IPS-20b (cell line): ENCODE results near the gene AKAP1.

Experiments
- H3K27ac ChIP-seq: one replicate; pipeline ENCODE4 v1.5.1; 2013; ENCODE audit warnings: low read length
- H3K27me3 ChIP-seq: 2 replicates; pipeline ENCODE4 v1.6.1; 2013; ENCODE audit warnings: mild to moderate bottlenecking, low read length, inconsistent platforms; ENCODE audit not compliant: insufficient read depth
- H3K36me3 ChIP-seq: 2 replicates; pipeline ENCODE4 v1.6.1; 2013; ENCODE audit warnings: low read depth, mild to moderate bottlenecking, inconsistent platforms, low read length, moderate library complexity; ENCODE audit not compliant: insufficient read depth
- H3K4me1 ChIP-seq: 2 replicates; pipeline ENCODE4 v1.6.1; 2013; ENCODE audit warnings: mild to moderate bottlenecking, control low read depth, inconsistent platforms, low read length, moderate library complexity; ENCODE audit not compliant: insufficient read depth
- H3K4me3 ChIP-seq: 2 replicates; pipeline ENCODE4 v1.5.1; 2013; ENCODE audit warnings: mild to moderate bottlenecking, low read length, inconsistent platforms
- H3K9ac ChIP-seq: 2 replicates; pipeline ENCODE4 v1.6.1; 2013; ENCODE audit warnings: low read depth, mild to moderate bottlenecking, inconsistent platforms, low read length, moderate library complexity
- H3K9me3 ChIP-seq: 2 replicates; pipeline ENCODE4 v1.6.1; 2013; ENCODE audit warnings: mild to moderate bottlenecking, low read depth, low read length, inconsistent platforms; ENCODE audit not compliant: insufficient read depth

The AKAP1 gene

DNA sequence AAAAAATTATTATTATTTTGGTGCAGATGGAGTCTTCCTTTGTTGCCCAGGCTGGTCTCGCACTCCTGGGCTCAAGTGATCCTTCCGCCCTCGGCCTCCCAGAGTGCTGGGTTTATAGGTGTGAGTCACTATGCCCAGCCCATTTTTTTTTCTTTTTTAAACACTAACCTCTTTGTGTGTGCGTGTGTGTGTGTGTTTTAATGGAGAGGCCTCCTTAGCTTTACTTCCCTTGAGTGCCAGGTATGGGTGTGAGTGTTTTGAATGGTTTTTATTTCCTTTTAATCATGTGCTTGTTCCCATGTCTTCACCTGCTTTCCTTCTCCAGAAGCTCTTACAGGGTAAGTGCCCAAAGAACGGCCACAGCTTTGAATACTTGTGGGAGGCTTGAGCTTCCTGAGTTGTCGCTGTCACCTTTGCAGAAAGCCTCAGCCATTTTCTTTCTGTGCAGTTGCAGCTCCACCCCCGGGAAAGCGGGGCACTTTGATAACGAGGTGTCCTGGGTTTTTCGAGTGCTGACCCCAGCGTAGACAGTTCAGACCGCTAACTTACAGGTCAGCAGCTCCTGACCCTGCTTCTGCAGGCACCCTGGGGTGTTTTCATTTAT, 22.6 kb downstream of the AKAP1 start:
- no peak overlapping the region for H3K27ac ChIP-seq
- peaks cover 10% of the 10 kb centered on the region for H3K4me1 ChIP-seq
- no peak overlapping the region for H3K9ac ChIP-seq
- H3K36me3 ChIP-seq: peaks cover 39% of the 10 kb centered on the region; the same call in 1 of the 2 replicates
- no peaks in the 10 kb centered on the region for H3K9me3 ChIP-seq
- H3K27me3 ChIP-seq: no peaks in the 10 kb centered on the region
- H3K4me3 ChIP-seq: no peak overlapping the region

DNA sequence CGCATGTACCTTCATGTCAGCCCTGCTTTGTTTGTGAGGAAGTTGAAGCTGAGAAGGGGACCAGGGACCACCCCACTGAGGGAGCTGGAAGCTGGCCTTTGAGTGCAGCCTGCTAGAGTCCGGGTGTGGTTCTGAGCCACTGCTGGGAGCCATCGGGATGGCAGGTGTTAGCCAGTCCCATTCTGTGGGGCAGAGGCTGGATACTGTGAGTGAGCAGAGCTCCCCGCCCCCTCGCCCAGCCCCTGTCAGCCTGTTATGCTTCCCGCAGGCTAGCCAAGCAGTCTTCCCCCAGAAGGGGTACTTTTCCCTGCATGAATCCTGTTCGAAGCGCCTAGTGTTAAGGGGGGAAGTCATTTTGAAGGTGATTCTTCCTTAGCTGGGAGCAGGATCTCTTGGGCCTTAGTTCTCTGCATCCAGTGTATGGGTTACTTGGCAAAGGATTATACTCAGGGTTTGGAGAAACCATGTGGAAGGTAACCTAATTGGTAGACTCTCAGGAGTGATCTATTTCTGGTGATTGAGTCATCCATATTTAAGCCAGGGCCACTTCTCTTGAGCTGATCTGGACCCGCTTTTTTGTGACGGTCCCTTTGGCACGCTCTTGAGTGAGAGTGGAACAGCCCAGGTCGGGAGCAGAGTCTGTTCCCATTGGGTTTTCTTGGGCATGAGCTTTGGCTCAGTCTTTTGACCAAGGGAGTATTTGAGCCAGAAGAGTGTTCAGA, 23.8 kb downstream of the AKAP1 start:
- H3K9ac ChIP-seq: no peak overlapping the region
- peaks cover 41% of the 10 kb centered on the region; the same call in 1 of the 2 replicates for H3K36me3 ChIP-seq
- no peak overlapping the region for H3K27ac ChIP-seq
- H3K4me3 ChIP-seq: no peak overlapping the region
- H3K4me1 ChIP-seq: peaks cover 10% of the 10 kb centered on the region
- no peaks in the 10 kb centered on the region for H3K9me3 ChIP-seq
- no peaks in the 10 kb centered on the region for H3K27me3 ChIP-seq

DNA sequence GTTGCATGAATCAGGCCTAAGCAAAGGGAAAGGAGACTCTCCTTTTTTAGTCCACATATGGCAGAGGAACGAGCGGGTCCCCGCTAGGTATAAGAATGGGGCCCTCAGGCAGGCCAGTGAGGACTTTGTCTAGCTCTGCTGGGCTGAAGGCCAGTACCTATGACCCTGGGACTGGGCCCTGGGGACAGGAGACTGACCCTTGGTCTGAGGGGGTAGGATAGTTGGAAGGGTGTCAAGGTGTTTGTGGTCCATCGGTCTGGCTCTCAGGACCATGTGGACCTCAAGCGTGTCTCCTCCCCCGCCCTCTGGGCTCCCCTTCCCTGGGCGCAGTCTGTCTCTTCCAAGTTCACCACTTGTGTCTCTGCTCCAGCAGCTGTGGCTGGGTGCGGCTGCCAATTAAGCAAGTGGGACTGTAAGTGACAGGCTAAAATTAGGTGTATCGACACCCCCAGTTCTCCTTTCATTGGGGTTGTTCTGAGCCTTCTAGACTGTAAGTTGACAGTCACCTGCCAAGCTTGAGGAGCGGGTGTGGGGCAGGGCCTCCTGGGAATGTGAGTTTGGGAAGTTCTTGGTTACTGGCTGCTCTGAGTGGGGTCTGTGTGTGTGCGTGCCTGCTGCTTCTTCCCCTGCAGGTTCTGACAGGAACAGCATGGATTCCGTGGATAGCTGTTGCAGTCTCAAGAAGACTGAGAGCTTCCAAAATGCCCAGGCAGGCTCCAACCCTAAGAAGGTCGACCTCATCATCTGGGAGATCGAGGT, 24.5 kb downstream of the AKAP1 start:
- peaks cover 10% of the 10 kb centered on the region for H3K4me1 ChIP-seq
- no peak overlapping the region for H3K27ac ChIP-seq
- H3K27me3 ChIP-seq: no peaks in the 10 kb centered on the region
- no peaks in the 10 kb centered on the region for H3K9me3 ChIP-seq
- no peak overlapping the region for H3K9ac ChIP-seq
- peaks cover 46% of the 10 kb centered on the region for H3K36me3 ChIP-seq
- no peak overlapping the region for H3K4me3 ChIP-seq

DNA sequence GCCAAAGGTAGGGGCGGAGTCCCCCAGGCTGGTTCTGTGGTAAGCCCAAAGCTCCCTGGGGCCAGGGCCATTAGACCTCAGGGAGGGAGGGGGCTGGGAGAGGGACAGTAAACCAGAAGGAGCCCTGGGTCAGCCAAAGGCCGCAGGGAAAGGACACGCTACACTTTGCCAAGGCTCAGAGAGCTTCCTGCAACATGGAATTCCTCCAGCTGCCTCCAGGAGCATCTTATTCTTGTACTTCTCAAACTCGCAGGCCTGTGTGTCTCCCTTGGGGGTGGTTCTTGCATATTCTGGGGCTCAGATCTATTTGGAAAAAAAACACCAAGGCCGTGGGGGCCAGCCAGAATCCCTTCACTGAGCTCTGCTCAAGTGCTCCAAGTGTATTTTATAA, 25.1 kb downstream of the AKAP1 start:
- Histone ChIP-seq H3K27ac (no peak overlapping the region), H3K9me3 (no peaks in the 10 kb centered on the region), H3K4me1 (peaks cover 10% of the 10 kb centered on the region), H3K4me3 (no peak overlapping the region), H3K27me3 (no peaks in the 10 kb centered on the region), H3K36me3 (peaks cover 51% of the 10 kb centered on the region), H3K9ac (no peak overlapping the region)

DNA sequence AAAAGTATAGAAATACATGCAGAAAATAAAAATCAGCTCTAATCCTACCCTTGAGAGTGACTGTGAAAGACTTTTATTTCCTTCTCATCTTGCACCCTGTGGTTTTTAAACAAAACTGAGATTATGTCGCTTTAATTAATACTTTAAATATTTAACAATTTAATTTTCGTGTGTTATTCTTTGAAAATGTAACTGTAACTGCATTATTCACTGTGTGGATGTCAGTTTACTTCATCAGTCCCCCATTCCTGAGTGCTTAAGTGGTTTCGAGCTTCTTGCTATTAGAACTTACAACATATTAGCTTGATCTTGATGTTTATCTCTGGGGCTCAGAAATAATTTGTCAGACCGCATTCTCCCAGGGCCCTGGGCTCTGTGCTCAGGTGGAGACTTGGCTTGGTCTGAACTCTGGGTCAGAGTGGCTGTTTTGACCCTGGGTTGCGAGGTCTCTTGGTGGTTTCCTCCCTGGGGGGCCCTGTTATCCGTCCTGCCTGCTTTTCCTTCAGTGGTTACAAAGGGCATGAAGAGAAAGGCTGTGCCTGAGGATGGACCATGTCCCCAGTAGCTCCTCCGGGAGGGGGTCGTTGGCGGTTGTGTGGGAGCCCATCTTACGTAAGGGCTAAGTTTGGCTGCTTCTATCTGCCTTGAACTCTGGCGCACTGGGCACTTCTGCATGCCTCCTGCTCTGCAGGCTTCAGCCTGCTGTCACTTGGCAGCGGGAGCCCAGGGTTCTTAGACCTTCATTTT, 25.7 kb downstream of the AKAP1 start:
- Histone ChIP-seq H3K27ac (no peak overlapping the region), H3K9me3 (no peaks in the 10 kb centered on the region), H3K4me1 (peaks cover 10% of the 10 kb centered on the region), H3K36me3 (peaks cover 51% of the 10 kb centered on the region), H3K4me3 (no peak overlapping the region), H3K9ac (no peak overlapping the region), H3K27me3 (no peaks in the 10 kb centered on the region)

DNA sequence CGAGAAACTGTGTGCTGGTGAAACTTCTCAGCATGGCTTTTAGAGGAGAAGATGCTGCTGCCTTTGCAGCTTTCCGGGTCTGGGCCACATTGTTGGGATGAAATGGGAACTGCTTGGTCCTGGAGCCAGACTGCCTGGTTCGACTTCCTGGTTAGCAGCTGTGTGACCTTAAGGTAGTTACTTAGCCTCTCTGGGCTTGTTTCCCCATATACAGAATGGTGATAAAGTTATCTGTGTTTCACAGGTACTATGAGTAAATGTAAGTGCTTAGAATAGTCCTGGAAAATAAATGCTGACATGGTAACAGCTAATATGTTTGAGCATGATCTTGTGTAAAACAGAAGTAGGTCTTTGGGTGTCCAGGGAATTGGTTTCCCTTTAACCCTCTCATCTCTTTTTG, 26.3 kb downstream of the AKAP1 start:
- H3K4me1 ChIP-seq: peaks cover 10% of the 10 kb centered on the region
- H3K27me3 ChIP-seq: no peaks in the 10 kb centered on the region
- peaks cover 57% of the 10 kb centered on the region for H3K36me3 ChIP-seq
- no peak overlapping the region for H3K27ac ChIP-seq
- H3K9me3 ChIP-seq: no peaks in the 10 kb centered on the region
- H3K9ac ChIP-seq: no peak overlapping the region
- no peak overlapping the region for H3K4me3 ChIP-seq

DNA sequence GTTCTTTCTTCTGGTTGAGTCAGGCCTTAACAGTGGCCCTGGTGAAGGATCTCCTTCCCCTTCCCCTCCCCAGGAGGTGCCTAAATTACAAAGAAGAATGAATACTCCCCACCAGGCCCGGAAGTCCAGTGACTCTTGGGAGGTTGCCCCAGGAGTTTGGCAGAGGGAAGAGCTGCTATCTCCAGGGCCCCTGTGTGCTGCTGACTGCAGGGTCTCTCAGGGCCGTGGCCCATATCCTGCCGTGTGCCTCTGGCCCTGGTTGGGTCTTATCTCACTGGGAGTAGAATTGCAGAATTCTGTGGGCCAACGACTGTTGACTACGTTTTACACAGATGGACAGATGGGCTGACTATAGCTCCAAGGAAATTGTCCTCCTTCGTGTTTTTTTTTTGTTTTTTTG, 28.0 kb downstream of the AKAP1 start:
- no peaks in the 10 kb centered on the region for H3K27me3 ChIP-seq
- peaks cover 6% of the 10 kb centered on the region for H3K4me1 ChIP-seq
- peaks cover 68% of the 10 kb centered on the region for H3K36me3 ChIP-seq
- H3K27ac ChIP-seq: no peak overlapping the region
- no peak overlapping the region for H3K4me3 ChIP-seq
- H3K9ac ChIP-seq: no peak overlapping the region
- no peaks in the 10 kb centered on the region for H3K9me3 ChIP-seq

DNA sequence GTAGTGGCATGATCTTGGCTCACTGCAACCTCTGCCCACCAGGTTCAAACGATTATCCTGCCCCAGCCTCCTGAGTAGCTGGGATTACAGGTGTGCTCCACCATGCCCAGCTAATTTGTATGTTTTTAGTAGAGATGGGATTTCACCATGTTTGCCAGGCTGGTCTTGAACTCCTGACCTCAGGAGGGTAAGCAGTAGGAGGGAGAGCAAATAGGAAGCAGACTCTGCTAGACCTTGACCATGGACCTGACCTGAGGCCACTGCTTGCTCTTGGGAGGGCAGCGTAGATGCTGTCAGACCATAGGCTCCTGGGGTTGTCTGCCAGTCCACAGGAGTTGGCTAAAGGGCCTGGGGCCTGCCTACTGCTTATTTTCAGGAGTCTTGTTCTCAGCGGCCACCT, 28.6 kb downstream of the AKAP1 start:
- H3K4me3 ChIP-seq: no peak overlapping the region
- H3K27me3 ChIP-seq: no peaks in the 10 kb centered on the region
- H3K36me3 ChIP-seq: peaks cover 74% of the 10 kb centered on the region
- peaks cover 4% of the 10 kb centered on the region; the same call in 1 of the 2 replicates for H3K4me1 ChIP-seq
- no peak overlapping the region for H3K9ac ChIP-seq
- H3K27ac ChIP-seq: no peak overlapping the region
- no peaks in the 10 kb centered on the region for H3K9me3 ChIP-seq

DNA sequence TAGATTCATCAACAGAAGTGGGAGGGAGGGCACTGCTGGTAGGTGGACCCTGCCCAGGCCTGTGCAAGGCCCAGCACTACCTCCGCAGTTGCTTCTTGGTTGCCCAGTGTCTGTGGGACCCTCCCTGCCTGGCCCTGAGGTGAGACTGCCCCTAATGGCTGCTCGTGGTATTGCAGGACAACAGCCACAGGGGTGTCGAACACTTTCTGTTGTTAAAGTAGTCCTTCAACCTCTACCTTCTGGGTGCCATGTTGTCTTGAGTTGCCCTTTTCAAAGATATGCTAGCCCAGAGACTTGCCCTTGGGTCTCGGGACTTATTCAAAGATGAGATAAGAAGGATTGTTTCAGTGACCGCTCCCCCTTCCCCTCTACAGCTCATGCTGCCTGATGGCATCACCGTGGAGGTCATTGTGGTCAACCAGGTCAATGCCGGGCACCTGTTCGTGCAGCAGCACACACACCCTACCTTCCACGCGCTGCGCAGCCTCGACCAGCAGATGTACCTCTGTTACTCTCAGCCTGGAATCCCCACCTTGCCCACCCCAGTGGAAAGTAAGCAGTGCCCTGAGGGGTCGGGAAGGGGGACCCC, 29.1 kb downstream of the AKAP1 start:
- Histone ChIP-seq H3K9ac (no peak overlapping the region), H3K27me3 (no peaks in the 10 kb centered on the region), H3K36me3 (peaks cover 79% of the 10 kb centered on the region), H3K4me1 (peaks cover 3% of the 10 kb centered on the region; the same call in 1 of the 2 replicates), H3K4me3 (no peak overlapping the region), H3K9me3 (no peaks in the 10 kb centered on the region), H3K27ac (no peak overlapping the region)

DNA sequence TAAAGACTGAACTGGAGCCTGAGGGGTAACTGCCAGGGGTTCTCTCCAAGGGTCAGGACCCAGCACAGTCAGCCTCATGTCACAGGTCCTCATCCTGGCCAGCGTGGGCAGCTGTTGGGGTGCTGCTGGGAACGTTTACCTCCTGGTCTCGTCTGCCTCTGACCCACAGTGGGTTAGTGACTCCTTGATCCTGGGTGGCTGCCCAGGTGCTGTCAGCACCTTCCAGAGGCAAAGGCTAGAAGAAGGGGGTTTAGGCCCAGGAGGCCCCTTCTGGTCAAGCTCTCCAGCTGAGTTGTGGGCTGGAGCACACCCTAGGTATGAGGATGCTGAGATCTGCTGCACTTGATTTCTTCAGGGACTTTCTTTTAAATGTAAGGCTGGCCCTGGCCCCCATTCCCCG, 30.3 kb downstream of the AKAP1 start:
- no peaks in the 10 kb centered on the region for H3K4me1 ChIP-seq
- H3K27me3 ChIP-seq: no peaks in the 10 kb centered on the region
- H3K27ac ChIP-seq: no peak overlapping the region
- no peaks in the 10 kb centered on the region for H3K9me3 ChIP-seq
- H3K9ac ChIP-seq: no peak overlapping the region
- peaks cover 84% of the 10 kb centered on the region for H3K36me3 ChIP-seq
- no peak overlapping the region for H3K4me3 ChIP-seq

DNA sequence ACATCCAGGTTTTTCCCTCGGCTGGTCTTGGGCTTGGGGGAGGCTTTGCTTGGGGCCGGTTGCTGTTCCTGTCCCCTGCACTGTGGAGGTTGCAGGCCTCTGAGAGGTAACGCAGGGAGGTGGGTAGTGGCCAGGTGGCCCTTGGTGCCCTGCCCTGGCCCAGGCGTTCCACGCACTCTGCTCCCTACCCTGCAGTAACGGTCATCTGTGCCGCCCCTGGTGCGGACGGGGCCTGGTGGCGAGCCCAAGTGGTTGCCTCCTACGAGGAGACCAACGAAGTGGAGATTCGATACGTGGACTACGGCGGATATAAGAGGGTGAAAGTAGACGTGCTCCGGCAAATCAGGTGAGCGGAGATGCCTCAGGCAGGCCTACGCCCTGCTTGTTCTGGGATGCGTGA, 30.9 kb downstream of the AKAP1 start:
- Histone ChIP-seq H3K36me3 (peaks cover 85% of the 10 kb centered on the region), H3K4me3 (no peak overlapping the region), H3K9me3 (no peaks in the 10 kb centered on the region), H3K27me3 (no peaks in the 10 kb centered on the region), H3K27ac (no peak overlapping the region), H3K4me1 (no peaks in the 10 kb centered on the region), H3K9ac (no peak overlapping the region)
